Colonic mucosa (tissue), 4 donors: ENCODE measurements around the gene FOXP1. TPM values are rescaled to one million over a fixed set of nuclear protein-coding genes. Genes with fewer than 3 reads are reported as not detected.

ENCODE experiments used
- DNase-seq: peaks from one replicate; pipeline ENCODE4 v3.0.0-alpha.2; 2020
- H3K27ac ChIP-seq: fragments of 200-600 bp; one replicate; pipeline ENCODE4 v1.8.0; 2021
- H3K27me3 ChIP-seq: fragments of 200-600 bp; one replicate; pipeline ENCODE4 v1.8.0; 2021
- H3K36me3 ChIP-seq: fragments of 200-600 bp; one replicate; pipeline ENCODE4 v1.8.0; 2021
- H3K4me1 ChIP-seq: fragments of 200-600 bp; one replicate; pipeline ENCODE4 v1.8.0; 2021; ENCODE audit warnings: mild to moderate bottlenecking
- H3K4me3 ChIP-seq: fragments of 200-600 bp; one replicate; pipeline ENCODE4 v1.8.0; 2021
- H3K9ac ChIP-seq, 2 donors: one replicate each; pipeline ENCODE4 v1.7.0; 2013; ENCODE audit warnings: control low read depth in 2 of 2, low read depth in 2 of 2, low read length in 2 of 2
- H3K9me3 ChIP-seq: fragments of 200-600 bp; one replicate; pipeline ENCODE4 v1.8.0; 2021
- intact Hi-C: fragments of 100-400 bp; cut with DNase I; formaldehyde crosslinking; loops from one replicate; pipeline ENCODE4 v1.14.1; 2022
- total RNA-seq, 2 donors: library from RNA; stranded (reverse); fragmentation: NEBNext Ultra II Directional in 1 of 2; extraction: Animal tissue kit (Norgen Biotek cat#: 25700) in 1 of 2; gene quantifications; one replicate each; pipeline ENCODE4 v1.2.1, GENCODE V29; 2021
- TF ChIP-seq, protein P1 (sequence below): fragments of 200-600 bp; IDR thresholded peaks from one replicate; pipeline ENCODE4 v1.8.0; 2022; ENCODE audit warnings: antibody characterized with exemption, mild to moderate bottlenecking
- donor health status: healthy.
- donor health status: DM: no; HTN: no; CAD: no.
- donor health status: DM: no; HTN: no; CAD: no.

Gene FOXP1
- total RNA-seq, 2 donors from 2014 or later: 127 to 128 TPM

- intact Hi-C loops: no loop called here
- DNase-seq: no peak
- Histone ChIP-seq H3K36me3 (no peaks in the 10 kb centered on the region), H3K27ac (no peak overlapping the region), H3K27me3 (no peaks in the 10 kb centered on the region), H3K4me1 (no peaks in the 10 kb centered on the region), H3K9ac (no peak overlapping the region), H3K9me3 (no peaks in the 10 kb centered on the region), H3K4me3 (no peak overlapping the region)
- TF ChIP-seq, protein P1, sequence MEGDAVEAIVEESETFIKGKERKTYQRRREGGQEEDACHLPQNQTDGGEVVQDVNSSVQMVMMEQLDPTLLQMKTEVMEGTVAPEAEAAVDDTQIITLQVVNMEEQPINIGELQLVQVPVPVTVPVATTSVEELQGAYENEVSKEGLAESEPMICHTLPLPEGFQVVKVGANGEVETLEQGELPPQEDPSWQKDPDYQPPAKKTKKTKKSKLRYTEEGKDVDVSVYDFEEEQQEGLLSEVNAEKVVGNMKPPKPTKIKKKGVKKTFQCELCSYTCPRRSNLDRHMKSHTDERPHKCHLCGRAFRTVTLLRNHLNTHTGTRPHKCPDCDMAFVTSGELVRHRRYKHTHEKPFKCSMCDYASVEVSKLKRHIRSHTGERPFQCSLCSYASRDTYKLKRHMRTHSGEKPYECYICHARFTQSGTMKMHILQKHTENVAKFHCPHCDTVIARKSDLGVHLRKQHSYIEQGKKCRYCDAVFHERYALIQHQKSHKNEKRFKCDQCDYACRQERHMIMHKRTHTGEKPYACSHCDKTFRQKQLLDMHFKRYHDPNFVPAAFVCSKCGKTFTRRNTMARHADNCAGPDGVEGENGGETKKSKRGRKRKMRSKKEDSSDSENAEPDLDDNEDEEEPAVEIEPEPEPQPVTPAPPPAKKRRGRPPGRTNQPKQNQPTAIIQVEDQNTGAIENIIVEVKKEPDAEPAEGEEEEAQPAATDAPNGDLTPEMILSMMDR: no peak
Measured at GRCh38 chr3:71162221-71162620, 421.3 kb downstream of the FOXP1 start.

- Histone ChIP-seq H3K36me3 (no peaks in the 10 kb centered on the region), H3K27ac (no peak overlapping the region), H3K27me3 (no peaks in the 10 kb centered on the region), H3K9me3 (no peaks in the 10 kb centered on the region), H3K9ac (no peak overlapping the region), H3K4me3 (no peak overlapping the region), H3K4me1 (no peaks in the 10 kb centered on the region)
- TF ChIP-seq, protein P1: no peak
- no peak for DNase-seq
- intact Hi-C loops: no loop called here
Measured at GRCh38 chr3:71160785-71161546, 422.6 kb downstream of the FOXP1 start.

GRCh38 chr3:71156062-71156665 is 427.4 kb downstream of the FOXP1 start:
- Histone ChIP-seq H3K36me3 (no peaks in the 10 kb centered on the region), H3K9ac (no peak overlapping the region), H3K27ac (no peak overlapping the region), H3K9me3 (no peaks in the 10 kb centered on the region), H3K4me3 (no peak overlapping the region), H3K27me3 (no peaks in the 10 kb centered on the region), H3K4me1 (peaks cover 11% of the 10 kb centered on the region)
- TF ChIP-seq, protein P1: no peak
- intact Hi-C loops: no loop called here
- DNase-seq: no peak

DNA sequence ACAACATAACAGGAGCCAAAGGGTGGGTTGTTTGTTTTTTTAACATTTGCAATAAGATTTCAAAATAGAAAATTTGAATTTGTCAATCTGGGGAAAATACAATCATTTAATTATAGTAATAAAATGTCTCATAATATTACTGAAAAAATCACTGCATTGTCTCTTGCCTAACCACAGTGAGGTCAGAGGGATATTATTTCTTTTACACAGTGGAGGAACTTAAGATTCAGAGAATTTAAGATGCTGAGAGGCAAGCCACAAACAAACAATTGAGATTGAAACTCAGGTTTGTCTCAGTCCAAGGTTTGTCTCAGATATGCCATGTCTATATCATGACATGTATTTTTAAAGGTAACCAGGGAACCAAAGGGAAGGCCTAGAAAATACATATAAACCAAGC is 428.7 kb downstream of the FOXP1 start:
- Histone ChIP-seq H3K9me3 (no peaks in the 10 kb centered on the region), H3K27ac (peak overlapping the region; percentile 52), H3K4me1 (peaks cover 11% of the 10 kb centered on the region), H3K4me3 (no peak overlapping the region), H3K27me3 (no peaks in the 10 kb centered on the region), H3K9ac (no peak overlapping the region), H3K36me3 (no peaks in the 10 kb centered on the region)
- intact Hi-C loops: no loop called here
- DNase-seq: no peak
- TF ChIP-seq, protein P1: no peak

- DNase-seq: no peak
Measured at GRCh38 chr3:71153713-71154112, 429.8 kb downstream of the FOXP1 start.

More at GRCh38 chr3:71153713-71154112, 429.8 kb downstream of the FOXP1 start:
- Histone ChIP-seq H3K27me3 (no peaks in the 10 kb centered on the region), H3K36me3 (no peaks in the 10 kb centered on the region), H3K27ac (peak overlapping the region; percentile 75), H3K9ac (no peak overlapping the region), H3K9me3 (no peaks in the 10 kb centered on the region), H3K4me3 (no peak overlapping the region), H3K4me1 (peaks cover 11% of the 10 kb centered on the region)
- TF ChIP-seq, protein P1: no peak
- intact Hi-C loops: no loop called here
